ENCODE data around the gene BLOC1S4. TPM values are rescaled to one million over a fixed set of nuclear protein-coding genes. Genes with fewer than 3 reads are reported as not detected.
A peak's percentile ranks its signal among the peaks of the same experiment; 100 is the strongest.

BLOC1S4 gene
- total RNA-seq, 5 donors from 2014 or later (not counting 1 experiment from before 2014, with no cell fraction given) = 20.7 to 41.9 (median 36.6) TPM

GRCh38 chr4:6709230-6710114 is 6.5 kb upstream of the BLOC1S4 start, which contains the start of gene MRFAP1L1:
TSS of gene MRFAP1L1 (minus strand) at chr4:6709865. CDS start at chr4:6709629, 236 bp downstream.
- Histone ChIP-seq H3K4me1 (ENCODE audit: control insufficient read depth in 1 of 2, extremely low read depth in 1 of 2, insufficient read depth in 2 of 2, low read length in 2 of 2) (peaks cover 22 to 39% of the 10 kb centered on the region in 2 experiments), H3K27me3 (replicated peaks in 1 of 2; ENCODE audit: control insufficient read depth in 2 of 2, extremely low read depth in 1 of 2, insufficient read depth in 2 of 2, low read length in 1 of 2) (no peaks in the 10 kb centered on the region), H3K27ac (ENCODE audit: low read length) (peak within 1 kb of the TSS; percentile 71), H3K4me3 (ENCODE audit: control insufficient read depth in 1 of 2, extremely low read depth in 1 of 2, low read length in 1 of 2) (peak within 1 kb of the TSS; percentile 67 to 87), H3K36me3 (ENCODE audit: control insufficient read depth in 2 of 2, extremely low read depth in 1 of 2, insufficient read depth in 1 of 2, low read length in 1 of 2) (peaks cover 0 to 22% of the 10 kb centered on the region in 2 donors), H3K9me3 (no peaks in the 10 kb centered on the region)
- peaks cover 43% of the 10 kb centered on the region for H3K36me3 Mint-ChIP-seq
- 0% methylated on average over 63 of the region's 72 CpGs for WGBS (ENCODE audit: insufficient coverage)
- ChIA-PET POLR2A (interaction anchor here in 1 of 2 donors (0.6 to 2.4 kb wide), 7 partner anchors 19 to 37 kb away, joined by 3 to 10 read pairs (median 4); a partner anchor contains a TSS), CTCF (interaction anchor here (0.6 to 3.2 kb wide), 11 partner anchors 8 to 164 kb away, joined by 3 to 48 read pairs (median 6); partner anchors contain the start of gene MRFAP1 (in 1 of the 2))
- DNase-seq (peak; percentile 92 to 99 (median 97)), ATAC-seq (replicated peaks in 1 of 4) (peak; percentile 83 to 90 (median 86))
- peak within 1 kb of the TSS; percentile 96 to 100 (median 97) for H3K4me3 Mint-ChIP-seq
- H3K27ac Mint-ChIP-seq = peak within 1 kb of the TSS; percentile 97 to 99
- H3K27me3 Mint-ChIP-seq = no peaks in the 10 kb centered on the region
- no peaks in the 10 kb centered on the region for H3K9me3 Mint-ChIP-seq
- peaks cover 60 to 71% (median 62%) of the 10 kb centered on the region in 3 donors for H3K4me1 Mint-ChIP-seq

- Histone ChIP-seq H3K36me3 (ENCODE audit: control insufficient read depth in 2 of 2, extremely low read depth in 1 of 2, insufficient read depth in 1 of 2, low read length in 1 of 2) (peaks cover 0 to 19% of the 10 kb centered on the region in 2 donors), H3K9me3 (no peaks in the 10 kb centered on the region), H3K27me3 (replicated peaks in 1 of 2; ENCODE audit: control insufficient read depth in 2 of 2, extremely low read depth in 1 of 2, insufficient read depth in 2 of 2, low read length in 1 of 2) (no peaks in the 10 kb centered on the region), H3K27ac (ENCODE audit: low read length) (peak overlapping the region; percentile 71), H3K4me3 (ENCODE audit: control insufficient read depth in 1 of 2, extremely low read depth in 1 of 2, low read length in 1 of 2) (peak overlapping the region; percentile 67 to 87), H3K4me1 (ENCODE audit: control insufficient read depth in 1 of 2, extremely low read depth in 1 of 2, insufficient read depth in 2 of 2, low read length in 2 of 2) (peaks cover 22 to 40% of the 10 kb centered on the region in 2 experiments)
- POLR2A ChIA-PET = interaction anchor here in 1 of 2 donors (0.6 to 1.3 kb wide), 4 partner anchors 28 to 38 kb away, joined by 3 to 10 read pairs (median 3); a partner anchor contains a TSS
- WGBS (ENCODE audit: insufficient coverage) = no CpG with 5 or more reads among the region's 6 CpGs
- Mint-ChIP-seq H3K4me3 (peak overlapping the region; percentile 96 to 100 (median 97)), H3K4me1 (peaks cover 54 to 63% (median 58%) of the 10 kb centered on the region in 3 donors), H3K27me3 (no peaks in the 10 kb centered on the region), H3K27ac (peak overlapping the region; percentile 97 to 99), H3K9me3 (no peaks in the 10 kb centered on the region), H3K36me3 (peaks cover 34% of the 10 kb centered on the region)
- no peak for DNase-seq
- CTCF ChIA-PET = interaction anchor here in 1 of 2 donors (0.6 to 3.2 kb wide), 7 partner anchors 9 to 163 kb away, joined by 3 to 48 read pairs (median 6); partner anchors contain the start of gene MRFAP1
- no peak for ATAC-seq (replicated peaks in 1 of 4)
Observed at GRCh38 chr4:6710282-6710681, 5.7 kb upstream of the BLOC1S4 start.

GRCh38 chr4:6710996-6711395 is 5.0 kb upstream of the BLOC1S4 start:
- Histone ChIP-seq H3K36me3 (ENCODE audit: control insufficient read depth in 2 of 2, extremely low read depth in 1 of 2, insufficient read depth in 1 of 2, low read length in 1 of 2) (peaks cover 0 to 14% of the 10 kb centered on the region in 2 donors), H3K4me3 (ENCODE audit: control insufficient read depth in 1 of 2, extremely low read depth in 1 of 2, low read length in 1 of 2) (no peak overlapping the region), H3K4me1 (ENCODE audit: control insufficient read depth in 1 of 2, extremely low read depth in 1 of 2, insufficient read depth in 2 of 2, low read length in 2 of 2) (peaks cover 27 to 40% of the 10 kb centered on the region in 2 experiments), H3K9me3 (no peaks in the 10 kb centered on the region), H3K27ac (ENCODE audit: low read length) (no peak overlapping the region), H3K27me3 (replicated peaks in 1 of 2; ENCODE audit: control insufficient read depth in 2 of 2, extremely low read depth in 1 of 2, insufficient read depth in 2 of 2, low read length in 1 of 2) (no peaks in the 10 kb centered on the region)
- ChIA-PET POLR2A (no interaction called here), CTCF (interaction anchor here (0.6 to 1.3 kb wide), 2 partner anchors 36 to 101 kb away, joined by 4 read pairs; no protein-coding TSS in a partner anchor)
- H3K9me3 Mint-ChIP-seq = no peaks in the 10 kb centered on the region
- peak overlapping the region; percentile 48 to 97 for H3K27ac Mint-ChIP-seq
- DNase-seq (no peak), ATAC-seq (replicated peaks in 1 of 4) (no peak)
- H3K4me3 Mint-ChIP-seq = peak overlapping the region in 1 of 3 donors; percentile 45
- H3K27me3 Mint-ChIP-seq = no peaks in the 10 kb centered on the region
- H3K4me1 Mint-ChIP-seq = peaks cover 54 to 63% (median 58%) of the 10 kb centered on the region in 3 donors
- no CpG with 5 or more reads among the region's 2 CpGs for WGBS (ENCODE audit: insufficient coverage)
- H3K36me3 Mint-ChIP-seq = peaks cover 30% of the 10 kb centered on the region

GRCh38 chr4:6714954-6715353 is 1.0 kb upstream of the BLOC1S4 start:
- Mint-ChIP-seq H3K27me3 (no peaks in the 10 kb centered on the region), H3K27ac (peak overlapping the region; percentile 29 to 43), H3K9me3 (no peaks in the 10 kb centered on the region), H3K4me1 (peaks cover 37 to 50% (median 45%) of the 10 kb centered on the region in 3 donors), H3K36me3 (peaks cover 4% of the 10 kb centered on the region), H3K4me3 (peak overlapping the region in 2 of 3 donors; percentile 17 to 91)
- no peak for ATAC-seq (replicated peaks in 1 of 4)
- H3K27me3 ChIP-seq (replicated peaks in 1 of 2; ENCODE audit: control insufficient read depth in 2 of 2, extremely low read depth in 1 of 2, insufficient read depth in 2 of 2, low read length in 1 of 2) = no peaks in the 10 kb centered on the region
- DNase-seq = no peak
- POLR2A ChIA-PET = no interaction called here
- H3K9me3 ChIP-seq = no peaks in the 10 kb centered on the region
- CTCF ChIA-PET = interaction anchor here (0.9 to 4.1 kb wide), 4 partner anchors 10 to 40 kb away, joined by 3 to 43 read pairs (median 4); no protein-coding TSS in a partner anchor
- WGBS (ENCODE audit: insufficient coverage) = no CpG with 5 or more reads among the region's 1 CpG
- peaks cover 21 to 27% of the 10 kb centered on the region in 2 experiments for H3K4me1 ChIP-seq (ENCODE audit: control insufficient read depth in 1 of 2, extremely low read depth in 1 of 2, insufficient read depth in 2 of 2, low read length in 2 of 2)
- H3K4me3 ChIP-seq (ENCODE audit: control insufficient read depth in 1 of 2, extremely low read depth in 1 of 2, low read length in 1 of 2) = no peak overlapping the region
- peak overlapping the region; percentile 69 for H3K27ac ChIP-seq (ENCODE audit: low read length)
- H3K36me3 ChIP-seq (ENCODE audit: control insufficient read depth in 2 of 2, extremely low read depth in 1 of 2, insufficient read depth in 1 of 2, low read length in 1 of 2) = peaks cover 0 to 2% of the 10 kb centered on the region in 2 donors

- Histone ChIP-seq H3K27me3 (replicated peaks in 1 of 2; ENCODE audit: control insufficient read depth in 2 of 2, extremely low read depth in 1 of 2, insufficient read depth in 2 of 2, low read length in 1 of 2) (no peaks in the 10 kb centered on the region), H3K36me3 (ENCODE audit: control insufficient read depth in 2 of 2, extremely low read depth in 1 of 2, insufficient read depth in 1 of 2, low read length in 1 of 2) (peaks cover 0 to 2% of the 10 kb centered on the region in 2 donors), H3K4me1 (ENCODE audit: control insufficient read depth in 1 of 2, extremely low read depth in 1 of 2, insufficient read depth in 2 of 2, low read length in 2 of 2) (peaks cover 15 to 28% of the 10 kb centered on the region in 2 experiments), H3K27ac (ENCODE audit: low read length) (peak overlapping the region; percentile 69), H3K9me3 (no peaks in the 10 kb centered on the region), H3K4me3 (ENCODE audit: control insufficient read depth in 1 of 2, extremely low read depth in 1 of 2, low read length in 1 of 2) (peak overlapping the region; percentile 38 to 87)
- peak overlapping the region; percentile 90 to 96 (median 91) for H3K4me3 Mint-ChIP-seq
- ChIA-PET POLR2A (interaction anchor here (0.7 to 2.0 kb wide), 3 partner anchors 40 to 203 kb away, joined by 3 to 5 read pairs (median 4); no protein-coding TSS in a partner anchor), CTCF (interaction anchor here (1.0 to 4.1 kb wide), 3 partner anchors 25 to 41 kb away, joined by 4 to 43 read pairs (median 4); no protein-coding TSS in a partner anchor)
- no peaks in the 10 kb centered on the region for H3K27me3 Mint-ChIP-seq
- H3K9me3 Mint-ChIP-seq = no peaks in the 10 kb centered on the region
- DNase-seq (no peak), ATAC-seq (replicated peaks in 1 of 4) (no peak)
- H3K27ac Mint-ChIP-seq = peak overlapping the region; percentile 87 to 95
- peaks cover 4% of the 10 kb centered on the region for H3K36me3 Mint-ChIP-seq
- WGBS (ENCODE audit: insufficient coverage) = 7% methylated on average over 6 of the region's 9 CpGs
- peaks cover 38 to 48% (median 43%) of the 10 kb centered on the region in 3 donors for H3K4me1 Mint-ChIP-seq
Observed at GRCh38 chr4:6715704-6716017, 313 bp upstream of the BLOC1S4 start.

Data from T-cell (primary cell).